ENCODE results near the gene PADI3.

PADI3 gene

DNA sequence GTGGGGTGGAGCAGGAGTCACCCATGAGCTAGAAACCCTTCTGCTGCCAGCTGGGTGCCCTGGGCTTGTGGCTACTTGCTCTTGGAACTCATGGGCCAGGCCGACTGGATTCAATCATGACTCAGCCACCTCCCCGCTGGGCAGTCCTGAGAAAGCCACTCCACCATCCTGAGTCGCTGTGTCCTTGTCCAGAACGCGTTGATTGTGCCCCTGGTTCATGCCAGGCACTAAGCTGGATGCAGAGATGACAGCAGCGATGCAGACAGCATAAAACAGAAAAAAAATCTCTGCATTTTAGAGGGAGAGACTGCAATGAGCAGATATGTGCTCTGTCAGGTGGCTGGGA is 33.4 kb upstream of the PADI3 start:
- no peak for DNase-seq (ENCODE audit: low read depth in 1 of 2, low spot score in 1 of 2)

DNA sequence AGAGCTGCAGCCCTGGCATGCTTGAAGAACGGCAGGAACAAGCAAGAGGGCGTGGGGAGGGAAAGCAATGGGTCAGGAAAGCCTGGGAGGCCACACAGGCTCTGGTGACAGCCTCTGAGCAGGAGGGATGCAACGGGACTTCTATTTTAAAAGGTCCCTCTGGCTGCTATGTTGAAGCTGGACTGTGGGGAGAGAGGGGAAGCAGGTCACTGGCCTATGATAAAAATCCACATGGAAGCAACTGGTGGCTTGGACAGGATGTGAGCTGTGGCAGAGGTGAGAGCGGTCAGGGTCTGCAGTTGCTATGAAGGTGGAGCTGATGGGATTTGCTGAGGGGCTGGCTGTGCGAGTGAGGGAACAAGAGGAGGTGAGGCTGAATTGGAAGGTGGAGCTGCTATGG is 32.8 kb upstream of the PADI3 start:
- no peak for DNase-seq (ENCODE audit: low read depth in 1 of 2, low spot score in 1 of 2)

DNA sequence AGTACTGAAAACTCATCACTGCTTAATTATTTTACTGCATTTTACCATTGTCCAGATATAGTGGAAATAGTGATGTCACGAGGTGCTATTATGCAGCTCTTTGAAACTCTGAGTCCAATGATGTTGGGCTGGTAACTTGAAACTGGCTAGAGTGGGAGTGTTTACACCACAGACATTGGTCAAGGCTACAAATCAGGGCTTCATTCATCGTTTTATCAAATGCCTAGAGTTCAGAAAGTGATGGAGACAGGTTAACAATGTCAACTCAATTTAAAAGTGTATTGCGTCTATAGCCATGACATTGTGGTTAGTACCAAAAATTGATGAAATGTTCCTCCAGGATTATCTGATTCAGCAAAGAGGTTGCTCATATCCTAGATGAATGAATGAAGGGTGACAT is 31.3 kb upstream of the PADI3 start:
- DNase-seq (ENCODE audit: low read depth in 1 of 2, low spot score in 1 of 2): no peak

DNA sequence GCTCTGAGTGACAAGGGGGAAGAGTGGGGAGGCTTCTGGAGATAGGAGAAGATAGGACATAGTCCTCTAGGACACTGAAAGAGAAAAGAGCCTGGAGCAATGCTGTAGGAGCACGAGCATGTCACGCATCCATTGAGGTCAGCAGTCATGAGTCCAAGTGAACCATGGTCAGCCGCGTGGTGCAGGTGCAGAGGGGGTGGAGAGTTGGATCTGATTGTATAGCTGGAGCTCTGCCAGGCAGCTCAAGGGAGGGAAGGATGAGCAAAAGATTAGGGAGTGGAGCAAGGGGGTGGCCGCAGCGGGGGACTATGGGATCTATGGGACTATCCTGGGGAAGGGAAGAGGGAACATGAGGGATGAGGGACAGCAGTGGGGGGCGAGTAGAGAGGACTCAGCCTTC is 30.0 kb upstream of the PADI3 start:
- DNase-seq (ENCODE audit: low read depth in 1 of 2, low spot score in 1 of 2): no peak

DNA sequence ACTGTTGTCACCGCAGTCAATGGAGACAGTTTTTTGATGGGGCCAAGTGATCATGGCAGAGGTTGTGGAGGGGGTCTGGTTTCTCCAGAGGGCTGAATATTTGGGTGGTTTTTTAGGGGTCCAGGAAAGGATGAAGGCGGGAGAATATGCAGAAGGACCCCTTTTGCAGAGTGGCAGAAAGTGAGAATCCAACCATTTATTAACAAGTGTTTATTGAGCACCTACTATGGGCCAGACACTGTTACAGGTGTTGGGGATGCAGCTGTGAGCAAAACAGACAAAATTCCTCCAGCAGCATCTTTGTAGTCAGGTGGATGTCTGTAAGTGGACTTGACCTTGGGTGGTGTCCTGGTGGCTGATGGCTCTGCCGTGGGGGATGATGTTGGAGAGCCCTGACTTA is 28.6 kb upstream of the PADI3 start:
- DNase-seq (ENCODE audit: low read depth in 1 of 2, low spot score in 1 of 2): no peak

DNA sequence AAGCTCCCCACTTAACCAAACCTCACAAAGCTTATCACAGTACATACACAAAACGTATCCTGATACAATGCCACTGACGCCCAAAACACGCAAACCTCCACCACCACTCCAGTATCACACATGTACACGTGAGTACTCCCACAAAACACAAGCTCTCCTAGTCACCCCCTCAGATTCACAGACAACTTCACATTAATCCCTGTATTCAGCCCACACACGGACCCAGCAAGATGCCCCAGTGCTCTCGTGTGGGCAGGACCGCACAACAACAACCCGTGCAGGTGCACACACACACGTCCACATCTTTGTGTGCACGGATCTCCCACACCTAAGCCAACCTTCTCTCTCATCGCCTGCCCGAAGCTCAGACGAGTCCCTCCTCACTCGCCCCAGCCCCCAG is 26.3 kb upstream of the PADI3 start:
- no peak for DNase-seq (ENCODE audit: low read depth in 1 of 2, low spot score in 1 of 2)

DNA sequence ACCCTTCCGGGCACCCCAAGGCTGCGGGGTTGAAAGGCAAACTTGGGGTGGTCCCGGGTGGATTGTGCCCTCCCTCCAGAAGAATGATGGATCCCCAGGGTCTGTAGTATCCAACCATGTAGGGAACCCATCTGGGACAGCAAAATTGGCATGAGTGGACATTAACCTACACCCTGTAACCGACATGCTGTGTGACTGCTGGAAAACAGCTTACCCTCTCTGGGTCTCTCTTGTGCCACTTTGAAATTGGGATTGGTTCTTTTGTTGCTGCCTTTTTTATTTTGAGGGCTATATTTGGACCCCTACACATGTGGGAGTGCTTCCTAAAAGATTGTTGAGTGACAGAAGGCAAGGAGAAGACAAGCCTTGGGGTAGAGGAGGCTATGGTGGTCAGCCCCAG is 24.5 kb upstream of the PADI3 start:
- no peak for DNase-seq (ENCODE audit: low read depth in 1 of 2, low spot score in 1 of 2)

DNA sequence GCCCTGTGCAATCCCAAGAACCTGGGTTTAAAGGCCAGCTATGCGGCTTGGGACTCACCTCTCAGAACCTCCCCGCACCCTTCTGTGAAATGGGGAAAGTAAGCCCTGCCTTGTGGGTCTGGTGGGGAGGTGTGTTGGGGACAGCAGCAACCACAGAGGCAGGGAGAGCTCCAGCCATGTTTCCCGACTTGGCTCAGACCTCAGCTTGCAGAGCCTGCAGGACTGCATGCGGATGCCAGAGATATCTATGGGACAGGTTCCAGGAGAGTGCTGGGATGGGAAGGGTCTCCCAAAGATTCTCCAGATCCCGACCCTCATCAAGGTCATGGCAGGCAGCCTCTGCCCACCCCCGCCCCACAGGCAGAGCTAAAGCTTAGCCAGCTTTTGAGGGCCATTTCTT is 23.8 kb upstream of the PADI3 start:
- no peak for DNase-seq (ENCODE audit: low read depth in 1 of 2, low spot score in 1 of 2)

DNA sequence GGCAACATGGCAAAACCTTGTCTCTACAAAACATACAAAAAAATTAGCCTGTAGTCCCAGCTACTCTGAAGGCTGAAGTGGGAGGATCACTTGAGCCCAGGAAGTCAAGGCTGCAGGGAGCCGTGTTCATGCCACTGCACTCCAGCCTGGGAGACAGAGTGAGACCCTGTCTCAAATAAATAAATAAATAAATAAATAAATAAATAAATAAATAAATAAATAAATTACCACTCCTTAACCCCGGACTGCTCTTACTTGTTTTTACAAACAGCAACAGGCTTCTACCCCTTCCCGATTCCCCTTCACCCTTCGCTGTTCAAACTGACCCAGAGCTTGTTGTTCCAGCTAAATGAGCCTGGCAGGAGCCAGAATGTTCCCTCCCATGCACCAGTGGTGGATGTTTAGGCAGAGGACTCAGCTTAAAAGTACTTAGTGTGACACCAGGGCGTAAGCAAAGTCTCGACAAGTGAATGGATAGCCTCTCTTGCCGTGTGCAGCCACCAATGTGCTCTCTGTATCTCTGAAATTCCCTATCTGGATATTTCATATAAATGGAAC is 21.5 kb upstream of the PADI3 start:
- DNase-seq (ENCODE audit: low read depth in 1 of 2, low spot score in 1 of 2): no peak

DNA sequence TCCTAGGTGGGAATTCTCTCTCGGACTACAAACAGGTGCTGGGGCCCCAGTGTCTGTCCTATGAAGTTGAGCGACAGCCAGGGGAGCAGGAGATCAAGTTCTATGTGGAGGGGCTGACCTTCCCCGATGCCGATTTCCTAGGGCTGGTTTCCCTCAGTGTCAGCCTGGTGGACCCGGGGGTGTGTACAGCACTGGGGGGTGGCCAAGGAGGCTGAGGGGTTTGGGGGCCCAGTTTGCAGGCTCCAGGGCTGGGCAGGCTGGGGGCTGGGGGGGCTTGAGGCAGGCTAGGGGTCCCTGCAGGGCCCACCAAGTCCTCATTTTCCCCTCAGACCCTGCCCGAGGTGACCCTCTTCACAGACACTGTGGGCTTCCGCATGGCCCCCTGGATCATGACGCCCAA is 20.3 kb upstream of the PADI3 start:
- no peak for DNase-seq (ENCODE audit: low read depth in 1 of 2, low spot score in 1 of 2)

DNA sequence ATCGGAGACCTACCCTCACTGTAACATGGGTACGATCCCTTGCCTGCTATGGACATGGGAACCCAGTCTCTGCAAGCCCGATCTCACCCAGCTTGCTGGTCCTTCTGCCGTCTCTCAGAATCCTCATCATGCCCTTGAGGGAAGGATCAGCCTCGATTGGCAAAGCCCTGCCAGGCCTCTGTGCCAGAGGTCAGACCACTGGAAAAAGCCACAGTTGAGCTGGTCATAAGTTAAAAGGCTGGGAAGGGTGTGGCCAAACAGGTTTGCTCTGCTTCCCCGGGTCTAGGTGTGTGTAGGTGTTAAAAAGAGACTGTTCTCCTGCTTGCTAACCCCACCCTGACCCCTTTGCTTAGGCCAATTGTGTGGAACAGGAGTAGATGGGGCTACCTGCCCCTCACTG is 19.5 kb upstream of the PADI3 start:
- DNase-seq (ENCODE audit: low read depth in 1 of 2, low spot score in 1 of 2): no peak

DNA sequence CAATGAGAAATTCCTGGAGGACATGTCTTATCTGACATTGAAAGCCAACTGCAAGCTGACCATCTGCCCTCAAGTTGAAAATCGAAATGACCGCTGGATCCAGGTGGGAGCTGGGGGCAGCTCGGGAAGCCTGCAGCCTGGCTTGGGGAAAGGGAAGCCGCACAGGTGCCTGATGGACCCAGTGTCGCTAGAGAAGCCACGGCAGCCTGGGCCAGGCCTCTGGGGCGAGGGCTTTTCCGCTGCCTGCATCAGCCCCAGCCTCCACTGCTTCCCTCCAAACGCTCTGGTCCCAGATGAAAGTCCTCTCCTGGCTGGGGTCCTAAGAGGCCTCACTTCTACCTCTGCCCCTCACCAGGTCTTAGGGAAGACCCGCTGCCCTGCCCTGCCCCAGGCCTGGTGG is 18.8 kb upstream of the PADI3 start:
- DNase-seq (ENCODE audit: low read depth in 1 of 2, low spot score in 1 of 2): no peak

DNA sequence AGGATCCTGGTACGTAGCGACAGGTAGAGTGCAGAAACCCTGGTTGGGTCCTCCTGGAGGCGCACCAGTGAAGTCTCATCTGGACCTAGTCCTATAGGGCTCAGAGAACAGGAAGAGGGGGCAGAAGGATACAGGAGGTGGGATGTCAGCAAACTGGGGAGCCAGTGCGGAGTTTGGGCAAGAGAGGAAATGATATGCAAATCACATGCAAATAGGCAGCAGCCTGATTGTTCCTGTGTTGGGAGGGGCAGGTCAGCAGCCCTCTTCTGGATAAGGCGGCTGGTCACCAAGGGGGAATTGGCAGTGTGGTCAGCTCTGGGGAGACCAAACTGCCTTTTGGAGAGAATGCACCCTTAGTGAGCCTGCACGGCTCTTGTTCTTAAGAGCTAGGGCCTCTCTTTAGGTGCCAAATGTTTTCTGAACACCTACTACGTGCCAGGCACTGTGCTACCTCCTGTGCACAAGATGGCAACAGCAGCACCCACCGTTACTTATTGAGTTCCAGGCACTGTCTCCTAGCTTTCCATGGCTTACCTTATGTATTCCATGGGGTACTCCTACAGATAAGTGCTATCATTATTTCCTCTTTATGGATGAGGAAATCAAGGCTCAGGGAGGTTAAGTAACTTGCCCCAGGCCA is 18.1 kb upstream of the PADI3 start:
- no peak for DNase-seq (ENCODE audit: low read depth in 1 of 2, low spot score in 1 of 2)

DNA sequence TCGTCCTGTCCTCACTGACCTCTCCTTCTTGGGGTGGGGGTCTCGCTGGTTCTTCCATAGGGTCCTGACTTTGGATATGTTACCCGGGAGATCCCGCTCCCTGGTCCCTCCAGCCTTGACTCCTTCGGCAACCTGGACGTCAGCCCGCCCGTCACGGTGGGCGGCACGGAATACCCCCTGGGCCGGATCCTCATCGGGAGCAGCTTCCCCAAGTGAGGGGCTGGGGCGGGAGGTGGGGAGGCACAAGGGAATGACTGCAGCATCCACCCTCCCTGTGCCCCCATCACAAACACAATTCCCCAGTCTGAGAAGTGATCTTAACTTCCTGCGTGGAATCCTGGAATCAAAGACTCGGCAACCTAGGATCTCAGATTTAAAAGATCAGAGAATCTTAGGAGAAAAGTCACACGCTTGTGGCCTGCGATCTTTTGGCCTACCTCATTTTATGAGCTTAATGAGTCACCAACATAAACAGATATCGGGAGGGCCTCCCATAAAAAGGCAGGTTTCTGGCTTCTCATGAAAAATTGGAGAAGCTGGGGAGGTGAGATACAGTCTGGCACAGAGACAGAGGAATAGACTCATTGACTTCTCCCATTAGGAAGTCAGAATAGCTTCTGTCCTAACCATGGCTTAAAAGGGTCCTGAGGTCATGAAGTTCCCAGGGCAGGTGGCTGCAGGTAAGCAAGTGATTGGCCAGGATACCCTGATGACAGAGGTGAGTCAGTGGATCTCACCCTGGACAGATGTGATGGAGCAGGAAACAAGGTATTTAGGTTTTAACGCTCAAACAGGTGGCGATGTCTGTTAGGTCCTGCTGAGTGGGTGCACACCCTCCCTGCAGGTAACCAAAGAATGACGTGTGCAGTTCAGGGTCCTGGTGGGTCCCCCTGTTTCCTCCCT is 15.9 kb upstream of the PADI3 start:
- DNase-seq (ENCODE audit: low read depth in 1 of 2, low spot score in 1 of 2): no peak

DNA sequence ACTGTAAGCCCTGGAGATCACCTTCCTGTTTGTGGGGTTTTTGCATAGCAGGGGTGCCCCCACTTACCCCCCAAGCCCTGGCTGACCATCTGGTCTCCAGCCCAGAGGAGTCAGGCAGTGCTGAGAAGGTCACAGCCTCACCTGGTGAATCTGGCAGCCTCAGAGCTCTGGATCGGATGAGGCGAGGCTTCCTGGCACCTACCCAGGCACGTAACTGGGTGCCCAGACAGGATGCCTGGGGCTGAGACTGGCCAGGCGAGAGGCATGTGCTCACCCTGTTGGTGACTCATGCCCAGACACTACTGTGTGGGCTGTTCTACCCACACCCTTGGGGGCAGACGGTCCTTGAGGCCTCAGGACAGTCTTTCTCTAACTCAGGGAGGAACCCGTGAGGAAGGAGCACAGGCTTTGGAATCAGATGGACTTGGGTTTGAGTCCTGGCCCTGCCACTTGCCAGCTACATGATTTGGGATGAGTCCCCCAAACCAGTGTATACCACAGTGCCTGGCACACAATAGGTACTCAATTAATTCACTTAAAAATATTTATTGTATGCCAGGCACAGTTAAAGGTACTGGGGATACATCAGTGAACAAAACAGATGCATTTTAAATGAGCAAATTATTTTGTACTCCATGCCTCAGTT is 15.1 kb upstream of the PADI3 start:
- no peak for DNase-seq (ENCODE audit: low read depth in 1 of 2, low spot score in 1 of 2)

DNA sequence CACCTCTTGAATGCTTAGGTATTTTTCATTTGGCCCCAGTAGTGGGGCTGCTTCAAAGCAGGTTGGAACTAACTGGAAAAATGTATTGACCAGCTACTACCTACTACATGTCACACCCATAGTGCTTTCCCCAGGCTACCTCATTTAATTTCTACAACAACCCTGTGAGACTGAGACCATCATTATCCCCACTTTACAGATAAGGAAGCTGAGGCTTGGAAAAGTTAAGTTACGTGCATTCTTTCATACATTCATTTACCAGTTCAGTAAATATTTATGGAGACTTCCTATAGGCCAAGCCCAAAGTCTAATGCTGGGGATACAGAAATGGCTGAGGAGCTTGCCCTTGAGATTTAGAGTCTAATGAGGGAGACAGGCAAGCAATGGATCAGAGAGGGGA is 14.5 kb upstream of the PADI3 start:
- no peak for DNase-seq (ENCODE audit: low read depth in 1 of 2, low spot score in 1 of 2)

DNA sequence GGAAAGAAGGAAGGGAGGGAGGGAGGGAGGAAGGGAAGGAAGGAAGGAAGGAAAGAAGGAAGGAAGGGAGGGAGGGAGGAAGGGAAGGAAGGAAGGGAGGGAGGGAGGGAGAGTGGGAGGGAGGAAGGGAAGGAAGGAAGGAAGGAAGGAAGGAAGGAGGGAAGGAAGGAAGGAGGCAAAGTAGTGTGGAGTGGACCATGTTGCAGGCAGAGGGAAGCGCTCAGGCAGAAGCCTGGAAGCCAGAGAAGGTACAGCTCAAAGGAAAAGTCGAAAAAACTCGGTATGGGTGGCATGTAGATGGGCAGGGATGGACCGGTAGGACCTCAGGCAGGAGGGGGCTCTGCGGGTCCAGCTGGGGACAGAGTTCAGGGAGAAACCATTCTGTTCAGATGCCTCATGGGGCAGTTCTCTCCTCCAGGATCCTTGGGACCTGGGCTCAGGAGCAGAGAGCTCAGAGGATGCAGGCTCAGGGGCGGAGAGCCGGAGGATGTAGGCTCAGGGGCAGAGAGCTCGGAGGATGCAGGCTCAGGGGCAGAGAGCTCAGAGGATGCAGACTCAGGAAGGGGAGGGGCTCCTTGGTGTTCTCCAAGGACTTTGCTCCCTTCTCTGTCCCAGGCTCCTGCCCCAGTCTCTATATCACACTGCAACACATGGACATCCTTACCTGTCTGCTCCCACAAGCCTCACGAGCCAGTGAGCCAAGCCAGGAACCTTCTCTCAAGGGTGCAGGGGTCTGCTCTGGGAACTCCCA is 13.6 kb upstream of the PADI3 start:
- DNase-seq (ENCODE audit: low read depth in 1 of 2, low spot score in 1 of 2): no peak

DNA sequence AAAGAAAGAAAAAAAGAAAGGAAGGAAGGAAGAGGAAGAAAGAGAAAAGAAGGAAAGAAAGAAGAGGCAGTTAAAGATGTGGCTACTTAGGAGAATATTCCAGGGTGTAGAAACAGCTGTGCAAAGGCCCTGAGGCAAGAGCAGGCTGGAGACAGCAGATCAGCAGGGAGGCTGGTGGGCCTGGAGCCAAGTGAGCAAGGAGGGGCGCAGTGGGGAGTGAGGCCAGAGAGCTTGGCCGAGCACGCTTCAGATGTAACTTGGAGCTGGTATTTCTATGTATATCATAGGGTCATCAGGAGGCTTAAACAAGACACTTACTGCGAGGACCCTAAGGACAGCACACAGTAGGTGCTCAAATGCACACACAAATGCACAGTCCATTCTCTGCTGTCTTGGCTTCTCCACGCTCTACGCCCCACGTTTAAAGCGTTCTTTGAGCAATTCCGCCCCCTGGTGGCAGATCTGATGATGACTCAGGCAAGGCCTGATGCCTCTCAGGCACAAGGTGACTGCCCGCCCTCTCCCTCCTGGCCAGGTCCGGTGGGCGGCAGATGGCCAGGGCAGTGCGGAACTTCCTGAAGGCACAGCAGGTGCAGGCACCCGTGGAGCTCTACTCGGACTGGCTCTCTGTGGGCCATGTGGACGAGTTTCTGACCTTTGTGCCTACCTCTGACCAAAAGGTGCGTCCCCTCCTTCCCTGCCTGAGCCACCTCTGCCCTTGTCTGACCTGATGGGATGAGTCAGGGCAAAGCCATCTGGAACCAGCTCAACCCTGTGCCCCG is 11.9 kb upstream of the PADI3 start:
- peak; percentile 86 to 89 for DNase-seq (ENCODE audit: low read depth in 1 of 2, low spot score in 1 of 2)

DNA sequence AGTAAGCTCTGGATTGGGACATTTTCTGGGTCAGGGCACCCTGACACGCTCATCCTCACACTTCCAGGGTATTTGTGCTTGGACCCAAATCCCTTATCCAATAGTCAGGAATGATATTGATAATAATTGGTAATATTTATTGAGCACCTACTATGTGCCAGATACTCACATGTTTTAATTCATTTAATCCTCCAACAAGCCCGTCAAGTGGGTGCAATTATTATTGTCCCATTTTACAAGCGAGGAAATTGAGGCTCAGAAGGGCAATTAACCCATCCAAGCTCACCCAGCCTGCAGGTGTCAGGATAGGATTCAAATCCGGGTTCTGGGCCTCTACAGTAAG is 11.4 kb upstream of the PADI3 start:
- no peak for DNase-seq (ENCODE audit: low read depth in 1 of 2, low spot score in 1 of 2)

DNA sequence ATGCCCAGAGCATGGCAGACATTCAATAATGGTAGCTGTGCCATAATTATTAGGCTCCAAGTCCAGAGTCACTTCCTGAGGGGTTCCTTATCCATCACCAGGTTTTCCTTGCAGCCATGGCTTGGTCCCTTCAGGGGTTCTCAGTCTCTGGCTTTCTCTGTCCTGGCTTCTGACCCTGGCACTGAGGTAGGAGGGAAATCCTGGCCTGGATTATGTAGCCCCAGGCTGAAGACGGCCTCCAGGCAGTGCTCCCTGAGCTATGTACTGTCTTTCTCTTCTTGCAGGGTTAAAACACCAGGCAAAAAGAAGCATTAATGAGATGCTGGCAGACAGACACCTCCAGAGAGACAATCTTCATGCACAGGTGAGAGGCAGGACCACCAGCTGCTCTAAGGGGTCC is 9.5 kb upstream of the PADI3 start:
- no peak for DNase-seq (ENCODE audit: low read depth in 1 of 2, low spot score in 1 of 2)
